Body of pancreas (tissue), 4 donors: ENCODE data around the gene COA7.

Experiments used
- CTCF ChIP-seq, 7 experiments: fragments of 450-650 bp in 4 of 7; fragments of 200-600 bp in 3 of 7; sonication (generic) in 3 of 7; IDR thresholded peaks; one replicate each; pipeline ENCODE4 v1.5.1; 2016 to 2019; ENCODE audit warnings: antibody characterized with exemption in 7 of 7
- POLR2A ChIP-seq, 3 donors: fragments of 450-650 bp; IDR thresholded peaks; one replicate each; pipeline ENCODE4 v1.6.1; 2016; ENCODE audit warnings: antibody characterized with exemption in 3 of 3, mild to moderate bottlenecking in 2 of 3

- TF ChIP-seq CTCF (IDR thresholded peaks at IDR 0.05) (no peak), POLR2A (IDR thresholded peaks at IDR 0.05) (no peak)
These were observed 38.1 kb downstream of the COA7 start for GRCh38 chr1:52659851-52660596.
